OCI-LY3 (cell line): Measurements from ENCODE around the gene RP2.

Experiments used
- CTCF ChIP-seq: fragments of 200-600, 300-600 bp; sonication (generic); IDR thresholded peaks from 2 replicates; pipeline ENCODE4 v1.5.1; 2014; ENCODE audit warnings: antibody characterized with exemption, low read length, low read depth
- EZH2phosphoT487 ChIP-seq: fragments of 200-600 bp; shearing (Covaris generic); IDR thresholded peaks from 2 replicates; pipeline ENCODE4 v1.6.1; 2018; ENCODE audit warnings: antibody characterized with exemption, mixed run types, low read depth

GRCh38 chrX:46918434-46918833, 81.6 kb downstream of the RP2 start:
- TF ChIP-seq CTCF (no peak), EZH2phosphoT487 (no peak)
